IMR-90 (cell line): ENCODE data around the gene KDM3A. TPM values are rescaled to one million over a fixed set of nuclear protein-coding genes. Genes with fewer than 3 reads are reported as not detected.

Experiments used
- ATAC-seq: fragments of 200-7000 bp; cut with Tn5 transposase; 2 replicates; pipeline ENCODE4 v1.9.1; 2020; ENCODE audit warnings: low read depth, mild to moderate bottlenecking, moderate library complexity
- BruUV-seq: library from RNA; stranded (reverse); fragments of 400-500 nt; replicated peaks from 2 replicates; lab custom pipeline; 2021; lab: Mats Ljungman, UMichigan
- CTCF ChIA-PET: fragments of 300-600 bp; formaldehyde crosslinking; extraction: SDS; loops from one replicate; lab custom pipeline; 2021; ENCODE audit warnings: antibody characterized with exemption; lab: Yijun Ruan, JAX
- POLR2A ChIA-PET: fragments of 300-600 bp; sonication (Branson Sonifier 250); formaldehyde crosslinking; loops from one replicate; lab custom pipeline; 2022; ENCODE audit warnings: antibody characterized with exemption; ENCODE audit not compliant: unreplicated experiment; lab: Charles Lee
- DNase-seq: peaks from one replicate; pipeline ENCODE4 v3.0.0; 2013
- H2AFZ ChIP-seq: replicated peaks from 2 replicates; pipeline ENCODE3; 2013; ENCODE audit warnings: low read length, mild to moderate bottlenecking; ENCODE audit not compliant: poor library complexity
- H2AK5ac ChIP-seq: 2 replicates; pipeline ENCODE4 v1.6.1; 2013; ENCODE audit warnings: low read depth, low read length, inconsistent platforms
- H2AK9ac ChIP-seq: replicated peaks from 2 replicates; pipeline ENCODE3; 2013; ENCODE audit warnings: mild to moderate bottlenecking, low read depth, low read length, moderate library complexity; ENCODE audit not compliant: poor library complexity
- H2BK120ac ChIP-seq: 2 replicates; pipeline ENCODE4 v1.6.1; 2013; ENCODE audit warnings: low read depth, low read length, inconsistent platforms
- H2BK15ac ChIP-seq: 3 replicates; pipeline ENCODE4 v1.6.1; 2013; ENCODE audit warnings: low read depth, low read length, inconsistent platforms
- H2BK20ac ChIP-seq: 2 replicates; pipeline ENCODE4 v1.6.1; 2013; ENCODE audit warnings: low read depth, mild to moderate bottlenecking, inconsistent platforms, low read length, moderate library complexity
- H2BK5ac ChIP-seq: 2 replicates; pipeline ENCODE4 v1.6.1; 2013; ENCODE audit warnings: mild to moderate bottlenecking, low read depth, low read length, inconsistent platforms; ENCODE audit not compliant: poor library complexity, severe bottlenecking
- H3K14ac ChIP-seq: replicated peaks from 2 replicates; pipeline ENCODE4 v1.6.1; 2013; ENCODE audit warnings: low read depth, low read length, inconsistent platforms
- H3K18ac ChIP-seq: 2 replicates; pipeline ENCODE4 v1.6.1; 2013; ENCODE audit warnings: low read depth, low read length, control low read depth
- H3K23ac ChIP-seq: 2 replicates; pipeline ENCODE4 v1.6.1; 2013; ENCODE audit warnings: low read depth, low read length, inconsistent platforms
- H3K27ac ChIP-seq: 2 replicates; pipeline ENCODE4 v1.5.1; 2013; ENCODE audit warnings: mild to moderate bottlenecking, control low read depth, low read length; ENCODE audit not compliant: insufficient read depth
- H3K27me3 ChIP-seq: 2 replicates; pipeline ENCODE4 v1.6.1; 2013; ENCODE audit warnings: low read length; ENCODE audit not compliant: control insufficient read depth, insufficient read depth
- H3K36me3 ChIP-seq: 2 replicates; pipeline ENCODE4 v1.6.1; 2013; ENCODE audit warnings: low read length, mixed read lengths; ENCODE audit not compliant: control insufficient read depth, insufficient read depth
- H3K4ac ChIP-seq: 2 replicates; pipeline ENCODE4 v1.6.1; 2013; ENCODE audit warnings: low read depth, low read length, inconsistent platforms
- H3K4me1 ChIP-seq: 2 replicates; pipeline ENCODE4 v1.6.1; 2013; ENCODE audit warnings: low read length, mixed read lengths; ENCODE audit not compliant: control insufficient read depth, insufficient read depth
- H3K4me2 ChIP-seq: 2 replicates; pipeline ENCODE4 v1.6.1; 2013; ENCODE audit warnings: low read depth, mild to moderate bottlenecking, control low read depth, low read length, moderate library complexity
- H3K4me3 ChIP-seq: 2 replicates; pipeline ENCODE4 v1.5.1; 2013; ENCODE audit warnings: low read depth, mild to moderate bottlenecking, control low read depth, low read length, moderate library complexity; ENCODE audit not compliant: insufficient read depth
- H3K56ac ChIP-seq: 2 replicates; pipeline ENCODE4 v1.6.1; 2013; ENCODE audit warnings: low read length, inconsistent platforms; ENCODE audit not compliant: insufficient read depth; ENCODE audit errors: extremely low read depth
- H3K79me1 ChIP-seq, 2 experiments: 2 replicates each; pipeline ENCODE4 v1.6.1; 2013; ENCODE audit warnings: low read length in 2 of 2, inconsistent platforms in 1 of 2, low read depth in 1 of 2
- H3K9ac ChIP-seq: 2 replicates; pipeline ENCODE4 v1.6.1; 2013; ENCODE audit warnings: low read depth, low read length, control low read depth
- H3K9me1 ChIP-seq: 2 replicates; pipeline ENCODE4 v1.6.1; 2013; ENCODE audit warnings: low read length, inconsistent platforms; ENCODE audit not compliant: insufficient read depth
- H3K9me3 ChIP-seq: 2 replicates; pipeline ENCODE4 v1.6.1; 2013; ENCODE audit warnings: low read length; ENCODE audit not compliant: control insufficient read depth, insufficient read depth
- H4K20me1 ChIP-seq: 2 replicates; pipeline ENCODE4 v1.6.1; 2013; ENCODE audit warnings: low read length, inconsistent platforms; ENCODE audit not compliant: insufficient read depth
- H4K5ac ChIP-seq: 2 replicates; pipeline ENCODE4 v1.6.1; 2013; ENCODE audit warnings: mild to moderate bottlenecking, low read depth, low read length, control low read depth
- H4K8ac ChIP-seq, 2 experiments: 2 replicates each; pipeline ENCODE4 v1.6.1; 2013; ENCODE audit warnings: low read depth in 2 of 2, low read length in 2 of 2, control low read depth in 1 of 2, inconsistent platforms in 1 of 2
- H4K91ac ChIP-seq: 2 replicates; pipeline ENCODE4 v1.6.1; 2013; ENCODE audit warnings: low read depth, low read length, inconsistent platforms; ENCODE audit not compliant: insufficient read depth
- FOS ChIP-seq: fragments of 150-350 bp; IDR thresholded peaks from 2 replicates; pipeline ENCODE4 v1.6.1; 2016; ENCODE audit warnings: low read depth, low read length
- MAFK ChIP-seq: IDR thresholded peaks from 2 replicates; pipeline ENCODE4 v1.6.1; 2012; ENCODE audit warnings: low read depth, low read length, improper control_type of control experiment
- WGBS, 2 experiments: methylation state at CpG; one replicate each; pipeline versions ENCODE4 v1.1.5 to v1.1.7; 2013; ENCODE audit warnings: missing lambda C conversion rate in 2 of 2; ENCODE audit not compliant: insufficient read length in 1 of 2; ENCODE audit errors: extremely low coverage in 2 of 2; 5-methylcytosine and 5-hydroxymethylcytosine counted together
- dilution Hi-C: fragments of 300-500 bp; cut with HindIII; formaldehyde crosslinking; loops from one replicate; pipeline ENCODE4 v1.14.3; 2018; ENCODE audit warnings: low sequenced_read_pairs; ENCODE audit not compliant: unreplicated experiment
- in situ Hi-C: fragments of 300-500 bp; cut with MboI; formaldehyde crosslinking; loops from 3 replicates; pipeline ENCODE4 v1.14.3; 2019; ENCODE audit warnings: low sequenced_read_pairs, inconsistent platforms, mixed read lengths
- intact Hi-C: fragments of 100-400 bp; cut with micrococcal nuclease; formaldehyde crosslinking; loops from 2 replicates; pipeline ENCODE4 v1.10.0; 2022
- polyA plus RNA-seq, 3 experiments: library from polyadenylated mRNA; depleted of rRNA; stranded (reverse); fragments of >200 nt; gene quantifications; 2 replicates each; pipeline ENCODE4 v1.2.3, GENCODE V29; 2012; ENCODE audit warnings: low replicate concordance in 1 of 3
- total RNA-seq: library from RNA; depleted of rRNA; stranded (reverse); fragments of >200 nt; gene quantifications from 2 replicates; pipeline ENCODE4 v1.2.3, GENCODE V29; 2012

KDM3A gene
- total and polyA plus RNA-seq, 2 of the 4 experiments (the other 2 are of a cell fraction): 24.8 to 33.3 TPM

DNA sequence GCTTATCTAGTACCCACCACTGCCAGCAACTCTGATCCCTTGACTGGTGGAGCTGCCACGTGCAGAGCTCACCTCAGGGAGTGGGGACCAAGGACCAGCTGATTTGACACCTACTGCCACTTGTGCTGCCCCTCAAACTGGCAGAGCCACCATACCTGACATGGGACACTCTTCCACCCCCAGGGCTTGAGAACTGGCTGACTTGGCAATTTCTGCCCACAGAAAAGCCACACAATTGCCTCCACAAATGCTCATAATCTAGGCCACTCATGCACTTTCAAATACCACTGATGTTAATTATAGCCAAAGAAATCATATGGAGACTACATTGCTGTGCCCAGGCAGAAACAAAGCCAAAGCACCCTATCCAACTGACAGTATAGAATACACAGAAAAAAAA is 11.8 kb upstream of the KDM3A start:
- Histone ChIP-seq H2BK20ac (no peak overlapping the region), H3K4me1 (no peaks in the 10 kb centered on the region), H3K4me3 (no peak overlapping the region), H4K5ac (no peak overlapping the region), H2AK9ac (no peak overlapping the region), H3K27me3 (peaks cover 8% of the 10 kb centered on the region), H3K18ac (no peak overlapping the region), H3K79me1 (no peaks in the 10 kb centered on the region), H3K36me3 (no peaks in the 10 kb centered on the region), H3K27ac (no peak overlapping the region), H3K56ac (no peak overlapping the region), H3K9me3 (0 out of 2 replicates have a peak, but pooled peaks cover 2% of the 10 kb centered on the region), H3K4me2 (no peak overlapping the region), H3K14ac (no peak overlapping the region), H2AFZ (peak overlapping the region; percentile 11), H2BK15ac (no peak overlapping the region), H4K91ac (no peak overlapping the region), H2AK5ac (no peak overlapping the region), H3K4ac (no peak overlapping the region), H3K9me1 (no peaks in the 10 kb centered on the region), H2BK120ac (no peak overlapping the region), H4K20me1 (no peaks in the 10 kb centered on the region), H2BK5ac (no peak overlapping the region), H3K9ac (no peak overlapping the region), H3K23ac (no peak overlapping the region), H4K8ac (no peak overlapping the region)
- WGBS, 2 experiments: 14% methylated on average over 1 of the region's 1 CpG; no CpG with 5 or more reads in 1 of the 2 experiments
- BruUV-seq: no TSS peak
- ATAC-seq (no peak), DNase-seq (no peak)
- ChIA-PET CTCF (no interaction called here), POLR2A (no interaction called here)
- in situ Hi-C loops: no loop called here
- intact Hi-C loops: no loop called here
- dilution Hi-C loops: no loop called here
- TF ChIP-seq MAFK: 0 out of 2 replicates have a peak, but pooled peaks have one; percentile 6
- TF ChIP-seq FOS: no peak
